PC-9 (cell line): ENCODE results near the gene BCO2. TPM values are rescaled to one million over a fixed set of nuclear protein-coding genes. Genes with fewer than 3 reads are reported as not detected.

Experiments
- BruUV-seq: library from RNA; stranded (reverse); fragments of 400-500 nt; replicated peaks from 2 replicates; lab custom pipeline; 2021; lab: Mats Ljungman, UMichigan
- CTCF ChIA-PET: fragments of 300-600 bp; sonication (Branson Sonifier 250); formaldehyde crosslinking; loops from one replicate; lab custom pipeline; 2022; ENCODE audit warnings: antibody characterized with exemption; lab: Charles Lee
- POLR2A ChIA-PET: fragments of 300-600 bp; sonication (Branson Sonifier 250); formaldehyde crosslinking; loops from one replicate; lab custom pipeline; 2022; ENCODE audit warnings: antibody characterized with exemption; ENCODE audit not compliant: unreplicated experiment; lab: Charles Lee
- DNase-seq, 2 experiments: peaks; one replicate each; pipeline versions ENCODE4 v3.0.0 to v3.0.0-alpha.2; 2015 to 2022; ENCODE audit warnings: mixed read lengths in 1 of 2
- H2AFZ ChIP-seq: fragments of 200-600 bp; sonication (generic); 2 replicates; pipeline ENCODE4 v1.8.1; 2017; ENCODE audit warnings: antibody characterized with exemption
- H3F3A ChIP-seq: fragments of 200-600 bp; sonication (generic); 2 replicates; pipeline ENCODE4 v1.8.1; 2017; ENCODE audit warnings: antibody characterized with exemption, mild to moderate bottlenecking, low read depth; ENCODE audit not compliant: insufficient read depth
- H3K27ac ChIP-seq: fragments of 200-600 bp; sonication (generic); 2 replicates; pipeline ENCODE4 v1.6.1; 2016; ENCODE audit warnings: mixed run types
- H3K27me3 ChIP-seq: fragments of 200-600 bp; sonication (generic); 2 replicates; pipeline ENCODE4 v1.6.1; 2016; ENCODE audit warnings: low read depth, mixed run types; ENCODE audit not compliant: insufficient read depth
- H3K36me3 ChIP-seq: fragments of 200-600 bp; sonication (generic); 2 replicates; pipeline ENCODE4 v1.6.1; 2016; ENCODE audit warnings: low read depth, mixed run types
- H3K4me1 ChIP-seq: fragments of 200-600 bp; sonication (generic); replicated peaks from 2 replicates; pipeline ENCODE4 v1.6.1; 2016; ENCODE audit warnings: mixed run types; ENCODE audit not compliant: insufficient read depth
- H3K4me2 ChIP-seq: fragments of 200-600 bp; sonication (generic); 2 replicates; pipeline ENCODE4 v1.6.1; 2017; ENCODE audit warnings: mixed run types
- H3K4me3 ChIP-seq: fragments of 200-600 bp; sonication (generic); 2 replicates; pipeline ENCODE4 v1.6.1; 2016; ENCODE audit warnings: mixed run types
- H3K79me2 ChIP-seq: fragments of 200-600 bp; sonication (generic); 2 replicates; pipeline ENCODE4 v1.6.1; 2017; ENCODE audit warnings: low read depth, mixed run types
- H3K9me2 ChIP-seq: fragments of 200-600 bp; sonication (generic); 2 replicates; pipeline ENCODE4 v1.8.1; 2017; ENCODE audit warnings: mild to moderate bottlenecking; ENCODE audit not compliant: insufficient read depth
- H3K9me3 ChIP-seq: fragments of 200-600 bp; sonication (generic); 2 replicates; pipeline ENCODE4 v1.8.1; 2016; ENCODE audit warnings: low read depth; ENCODE audit not compliant: insufficient read depth
- H4K20me1 ChIP-seq: fragments of 200-600 bp; sonication (generic); 2 replicates; pipeline ENCODE4 v1.8.1; 2017; ENCODE audit not compliant: insufficient read depth
- EZH2 ChIP-seq: fragments of 200-600 bp; sonication (generic); IDR thresholded peaks from 2 replicates; pipeline ENCODE4 v1.8.0; 2017; ENCODE audit warnings: antibody characterized with exemption, low read depth
- intact Hi-C: fragments of 100-400 bp; cut with micrococcal nuclease; formaldehyde crosslinking; loops from one replicate; pipeline ENCODE4 v1.10.0; 2022; ENCODE audit not compliant: unreplicated experiment
- total RNA-seq: library from RNA; stranded (reverse); gene quantifications from 2 replicates; pipeline ENCODE4 v1.2.3, GENCODE V29; 2021
- TF ChIP-seq, protein P1 (sequence below): fragments of 200-600 bp; sonication (generic); conservative IDR thresholded peaks from 2 replicates; pipeline ENCODE4 v1.6.1; 2017; ENCODE audit warnings: mixed run types, antibody characterized with exemption, mild to moderate bottlenecking, moderate library complexity

Gene BCO2
- total RNA-seq, 1 experiment from 2014 or later = 3.0 TPM

GRCh38 chr11:112248201-112248600 lies 72.9 kb downstream of the BCO2 start:
- Histone ChIP-seq H3F3A (peaks cover 5% of the 10 kb centered on the region; the same call in 1 of the 2 replicates), H3K9me2 (no peaks in the 10 kb centered on the region), H3K79me2 (no peaks in the 10 kb centered on the region), H3K27me3 (no peaks in the 10 kb centered on the region), H3K4me3 (no peak overlapping the region), H4K20me1 (no peaks in the 10 kb centered on the region), H3K9me3 (peaks cover 6% of the 10 kb centered on the region; the same call in 1 of the 2 replicates), H3K27ac (no peak overlapping the region), H3K36me3 (no peaks in the 10 kb centered on the region), H3K4me1 (peaks cover 17% of the 10 kb centered on the region), H3K4me2 (no peak overlapping the region), H2AFZ (no peak overlapping the region)
- ChIA-PET CTCF (no interaction called here), POLR2A (interaction anchor here (0.7 kb wide), 1 partner anchor 54 kb away, joined by 3 read pairs; no protein-coding TSS in a partner anchor)
- no TSS peak for BruUV-seq
- TF ChIP-seq, protein P1, sequence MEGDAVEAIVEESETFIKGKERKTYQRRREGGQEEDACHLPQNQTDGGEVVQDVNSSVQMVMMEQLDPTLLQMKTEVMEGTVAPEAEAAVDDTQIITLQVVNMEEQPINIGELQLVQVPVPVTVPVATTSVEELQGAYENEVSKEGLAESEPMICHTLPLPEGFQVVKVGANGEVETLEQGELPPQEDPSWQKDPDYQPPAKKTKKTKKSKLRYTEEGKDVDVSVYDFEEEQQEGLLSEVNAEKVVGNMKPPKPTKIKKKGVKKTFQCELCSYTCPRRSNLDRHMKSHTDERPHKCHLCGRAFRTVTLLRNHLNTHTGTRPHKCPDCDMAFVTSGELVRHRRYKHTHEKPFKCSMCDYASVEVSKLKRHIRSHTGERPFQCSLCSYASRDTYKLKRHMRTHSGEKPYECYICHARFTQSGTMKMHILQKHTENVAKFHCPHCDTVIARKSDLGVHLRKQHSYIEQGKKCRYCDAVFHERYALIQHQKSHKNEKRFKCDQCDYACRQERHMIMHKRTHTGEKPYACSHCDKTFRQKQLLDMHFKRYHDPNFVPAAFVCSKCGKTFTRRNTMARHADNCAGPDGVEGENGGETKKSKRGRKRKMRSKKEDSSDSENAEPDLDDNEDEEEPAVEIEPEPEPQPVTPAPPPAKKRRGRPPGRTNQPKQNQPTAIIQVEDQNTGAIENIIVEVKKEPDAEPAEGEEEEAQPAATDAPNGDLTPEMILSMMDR = no peak
- TF ChIP-seq EZH2 = no peak
- no peak for DNase-seq
- intact Hi-C loops = no loop called here

GRCh38 chr11:112249871-112250610 lies 74.7 kb downstream of the BCO2 start:
- H3K36me3 ChIP-seq = no peaks in the 10 kb centered on the region
- intact Hi-C loops = no loop called here
- no peak overlapping the region for H3K27ac ChIP-seq
- BruUV-seq = no TSS peak
- H3K9me3 ChIP-seq = no peaks in the 10 kb centered on the region
- peaks cover 17% of the 10 kb centered on the region for H3K4me1 ChIP-seq
- no peak for DNase-seq
- peaks cover 5% of the 10 kb centered on the region; the same call in 1 of the 2 replicates for H3F3A ChIP-seq
- no peak overlapping the region for H2AFZ ChIP-seq
- H3K4me2 ChIP-seq = no peak overlapping the region
- CTCF ChIA-PET = no interaction called here
- TF ChIP-seq, protein P1 = no peak
- no peak for TF ChIP-seq EZH2
- H3K27me3 ChIP-seq = no peaks in the 10 kb centered on the region
- no peaks in the 10 kb centered on the region for H3K9me2 ChIP-seq
- H3K79me2 ChIP-seq = no peaks in the 10 kb centered on the region
- POLR2A ChIA-PET = no interaction called here
- no peaks in the 10 kb centered on the region for H4K20me1 ChIP-seq
- no peak overlapping the region for H3K4me3 ChIP-seq

DNA sequence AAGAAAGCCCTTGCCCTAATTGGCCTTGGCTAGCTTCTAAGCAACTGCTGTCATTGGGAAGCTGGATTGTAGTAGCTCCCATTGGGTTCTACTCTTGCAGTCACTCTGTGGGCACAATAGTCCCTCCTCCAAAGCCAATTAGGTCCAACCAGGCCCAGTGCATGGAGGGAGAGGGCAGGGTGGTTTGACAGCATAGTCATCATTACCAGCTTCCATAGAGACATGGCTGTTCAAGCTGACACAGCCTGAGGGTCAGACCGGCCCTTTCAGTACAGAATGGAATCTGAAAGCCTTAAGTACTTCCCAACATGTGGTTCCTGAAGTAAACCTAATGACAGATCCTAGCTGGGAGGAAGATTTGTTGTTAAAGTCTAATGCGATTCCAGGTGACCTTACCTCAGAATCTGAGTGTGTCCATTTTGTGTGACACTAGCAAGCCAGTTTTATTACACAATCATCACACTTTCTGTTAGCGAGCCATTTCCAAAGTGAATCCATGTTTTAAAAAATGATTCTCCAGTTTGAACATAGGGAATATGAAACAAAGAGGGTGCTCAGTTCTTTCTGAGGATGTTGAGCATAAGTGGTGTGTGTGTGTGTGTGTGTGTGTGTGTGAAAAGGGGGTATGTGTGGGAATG lies 78.4 kb downstream of the BCO2 start:
- no peak for DNase-seq
- BruUV-seq = no TSS peak
- Histone ChIP-seq H3K27ac (no peak overlapping the region), H4K20me1 (no peaks in the 10 kb centered on the region), H3K79me2 (no peaks in the 10 kb centered on the region), H3K27me3 (no peaks in the 10 kb centered on the region), H3K9me2 (no peaks in the 10 kb centered on the region), H3F3A (no peaks in the 10 kb centered on the region; the same call in 1 of the 2 replicates), H3K4me2 (no peak overlapping the region), H3K4me1 (no peaks in the 10 kb centered on the region), H2AFZ (no peak overlapping the region), H3K9me3 (no peaks in the 10 kb centered on the region), H3K36me3 (no peaks in the 10 kb centered on the region), H3K4me3 (no peak overlapping the region)
- intact Hi-C loops = no loop called here
- ChIA-PET CTCF (no interaction called here), POLR2A (interaction anchor here (0.6 to 1.1 kb wide), 2 partner anchors 13 to 1221 kb away, joined by 3 to 4 read pairs; no protein-coding TSS in a partner anchor)
- TF ChIP-seq EZH2 = no peak
- TF ChIP-seq, protein P1 = no peak
